ENCODE data around the gene C11orf52. TPM values are rescaled to one million over a fixed set of nuclear protein-coding genes. Genes with fewer than 3 reads are reported as not detected.

Gene C11orf52
- total and polyA plus RNA-seq, 2 of the 8 experiments (the other 6 are each of a cell fraction or from before 2014, with no cell fraction given) = 1.7 to 2.7 TPM

DNA sequence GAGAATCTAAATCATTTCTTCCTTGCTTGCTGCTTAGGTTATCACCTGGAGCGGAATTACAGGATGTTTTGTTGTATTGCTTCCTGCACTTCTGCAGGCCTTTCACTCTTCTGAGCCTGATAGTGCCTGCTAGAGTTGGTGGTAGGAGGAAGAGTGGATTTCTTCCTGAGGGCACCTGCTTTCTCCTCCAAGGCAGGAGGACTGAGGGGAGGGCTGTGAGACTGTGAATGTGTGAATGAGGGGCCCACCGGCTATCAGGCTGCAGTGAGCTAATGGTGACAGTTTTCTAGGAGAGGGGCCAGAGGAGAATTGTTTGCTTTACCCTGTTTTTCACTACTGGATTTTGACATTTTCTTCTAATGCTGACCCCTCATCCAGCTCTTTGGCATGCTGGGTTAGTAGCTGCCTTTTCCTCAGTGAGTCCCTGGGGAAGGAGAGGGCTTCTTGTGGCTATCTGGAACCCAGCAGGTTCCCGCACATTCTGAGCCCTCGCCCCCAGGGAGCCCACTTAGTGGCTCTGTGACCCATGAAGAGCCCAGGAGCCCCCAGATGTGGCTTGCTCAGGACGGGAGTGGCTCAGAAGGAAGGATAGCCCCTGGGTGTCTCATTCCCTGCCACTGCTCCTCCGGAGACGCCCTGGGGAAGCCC lies 57.5 kb downstream of the C11orf52 start:
- H3K23me2 ChIP-seq (ENCODE audit: low read depth, low read length) = peaks cover 12% of the 10 kb centered on the region
- H3K18ac ChIP-seq (ENCODE audit: extremely low read depth, low read length) = peak overlapping the region; percentile 91; the same call in 1 of the 2 replicates
- peak overlapping the region; percentile 53; the same call in 1 of the 2 replicates for H2BK15ac ChIP-seq (ENCODE audit: low read length)
- ChIA-PET CTCF (ENCODE audit: partially characterized antibody) (interaction anchor here (0.8 to 21.3 kb wide), 2 partner anchors 41 to 98 kb away, joined by 3 to 565 read pairs; partner anchors contain the start of gene DIXDC1), POLR2A (ENCODE audit: partially characterized antibody) (interaction anchor here (1.1 to 2.8 kb wide), 6 partner anchors 11 to 40 kb away, joined by 3 to 22 read pairs (median 5); partner anchors contain the start of gene DIXDC1)
- peaks cover 6 to 10% (median 7%) of the 10 kb centered on the region in 4 experiments; a peak in 6 of 7 replicates for H3K4me1 ChIP-seq (replicated peaks in 1 of 4; ENCODE audit: control insufficient read depth in 3 of 4, insufficient read depth in 4 of 4, low read length in 3 of 4)
- H3K9me3 ChIP-seq (ENCODE audit: insufficient read depth in 2 of 2, low read depth in 1 of 2, low read length in 1 of 2) = no peaks in the 10 kb centered on the region
- peak overlapping the region; percentile 95 for H2AFZ ChIP-seq (ENCODE audit: low read length)
- H3K4me3 ChIP-seq (ENCODE audit: extremely low read depth in 1 of 4, insufficient read depth in 2 of 4, low read depth in 3 of 4, low read length in 4 of 4) = peak overlapping the region; percentile 66 to 83 (median 81)
- 0 out of 2 replicates have a peak overlapping the region, but pooled peaks have one; percentile 21 for H2BK20ac ChIP-seq (ENCODE audit: low read length)
- H3K9ac ChIP-seq (replicated peaks in 1 of 4; ENCODE audit: extremely low read depth in 1 of 4, low read depth in 3 of 4, low read length in 3 of 4) = peak overlapping the region in 3 of 4 experiments; percentile 64 to 83 (median 78); a peak in 5 of 7 replicates
- H3K23ac ChIP-seq (ENCODE audit: insufficient read length) = no peak overlapping the region
- H3K14ac ChIP-seq (ENCODE audit: insufficient read length) = no peak overlapping the region
- no peaks in the 10 kb centered on the region for H3K79me2 ChIP-seq (ENCODE audit: control insufficient read depth in 1 of 2, insufficient read depth in 2 of 2, low read length in 2 of 2)
- H3K4me2 ChIP-seq (ENCODE audit: insufficient read depth in 1 of 2, low read depth in 2 of 2, low read length in 2 of 2) = peak overlapping the region; percentile 71 to 90
- peak overlapping the region; percentile 27; the same call in 1 of the 2 replicates for H2BK5ac ChIP-seq (ENCODE audit: low read depth, low read length)
- H4K20me1 ChIP-seq (replicated peaks in 1 of 2; ENCODE audit: control insufficient read depth in 1 of 2, insufficient read depth in 2 of 2, low read length in 2 of 2) = peaks cover 0 to 3% of the 10 kb centered on the region in 2 experiments
- H3K27me3 ChIP-seq (replicated peaks in 1 of 4; ENCODE audit: control insufficient read depth in 3 of 4, extremely low read depth in 1 of 4, insufficient read depth in 3 of 4, low read length in 3 of 4) = peaks cover 0 to 3% (median 0%) of the 10 kb centered on the region in 4 experiments; a peak in 3 of 7 replicates
- 26% methylated on average over 7 of the region's 7 CpGs; no CpG with 5 or more reads in 1 of the 2 experiments for WGBS, 2 experiments (ENCODE audit: extremely low coverage in 1 of 2, insufficient coverage in 1 of 2, insufficient read length in 1 of 2, insufficient replicate concordance in 2 of 2, low coverage in 1 of 2, low lambda C conversion rate in 2 of 2, missing lambda C conversion rate in 1 of 2)
- H2BK12ac ChIP-seq (ENCODE audit: low read depth, low read length) = no peak overlapping the region; the same call in 1 of the 2 replicates
- peaks cover 0 to 4% (median 0%) of the 10 kb centered on the region in 4 experiments; a peak in 1 of 8 replicates for H3K36me3 ChIP-seq (ENCODE audit: control insufficient read depth in 2 of 4, insufficient read depth in 4 of 4, low read length in 3 of 4)
- no peak overlapping the region for H2AK5ac ChIP-seq (ENCODE audit: low read depth, low read length)
- DNase-seq (ENCODE audit: low read depth in 1 of 2, low spot score in 2 of 2) = no peak
- no peak overlapping the region for H3K56ac ChIP-seq (replicated peaks; ENCODE audit: insufficient read length, low read depth, low read length)
- H4K5ac ChIP-seq (ENCODE audit: insufficient read length, low read depth, low read length) = no peak overlapping the region
- 0 out of 2 replicates have a peak overlapping the region, but pooled peaks have one; percentile 28 for H3K27ac ChIP-seq (ENCODE audit: low read depth, low read length)
- H3K79me1 ChIP-seq (ENCODE audit: low read depth, low read length) = no peaks in the 10 kb centered on the region
- H4K91ac ChIP-seq (replicated peaks; ENCODE audit: insufficient read length, low read length) = no peak overlapping the region
- TF ChIP-seq TBP (IDR thresholded peaks at IDR 0.05; ENCODE audit: low read depth, low read length) = no peak
- TF ChIP-seq GABPA (IDR thresholded peaks at IDR 0.05; ENCODE audit: borderline replicate concordance, insufficient read depth, low read length) = no peak
- TF ChIP-seq SRF (IDR thresholded peaks at IDR 0.05; ENCODE audit: low read depth, low read length) = no peak
- TF ChIP-seq CHD2 (IDR thresholded peaks at IDR 0.05; ENCODE audit: low read length) = no peak
- no peak for TF ChIP-seq SAP30 (IDR thresholded peaks at IDR 0.05; ENCODE audit: insufficient read depth, insufficient replicate concordance, low read length)
- TF ChIP-seq CTBP2 (IDR thresholded peaks at IDR 0.05; ENCODE audit: borderline replicate concordance, insufficient read depth, insufficient read length, low read length) = no peak
- TF ChIP-seq SIN3A (conservative IDR thresholded peaks at IDR 0.05 in 1 of 2, IDR thresholded peaks at IDR 0.05 in 1 of 2; ENCODE audit: low read depth in 1 of 2, low read length in 2 of 2) = no peak
- H4K8ac ChIP-seq (ENCODE audit: extremely low read depth, insufficient read depth, low read length) = peak overlapping the region; percentile 51; the same call in 1 of the 2 replicates
- no peak overlapping the region for H2BK120ac ChIP-seq (replicated peaks; ENCODE audit: low read depth, low read length)
- no peak for FAIRE-seq
- H3K4ac ChIP-seq (replicated peaks; ENCODE audit: insufficient read length, low read depth, low read length) = no peak overlapping the region
